HG03097 (cell line): ENCODE data around the gene AMER3.
"Not testable (repeated sequence)": the region's sequence is repeated elsewhere in the genome, so short reads cannot be mapped to it uniquely, and the experiment has no call there.

Experiments
- ATAC-seq: cut with Tn5 transposase; IDR thresholded peaks from one replicate; pipeline ENCODE4 v1.9.1; 2021; ENCODE audit not compliant: unreplicated experiment, low FRiP score

The AMER3 gene, protein sequence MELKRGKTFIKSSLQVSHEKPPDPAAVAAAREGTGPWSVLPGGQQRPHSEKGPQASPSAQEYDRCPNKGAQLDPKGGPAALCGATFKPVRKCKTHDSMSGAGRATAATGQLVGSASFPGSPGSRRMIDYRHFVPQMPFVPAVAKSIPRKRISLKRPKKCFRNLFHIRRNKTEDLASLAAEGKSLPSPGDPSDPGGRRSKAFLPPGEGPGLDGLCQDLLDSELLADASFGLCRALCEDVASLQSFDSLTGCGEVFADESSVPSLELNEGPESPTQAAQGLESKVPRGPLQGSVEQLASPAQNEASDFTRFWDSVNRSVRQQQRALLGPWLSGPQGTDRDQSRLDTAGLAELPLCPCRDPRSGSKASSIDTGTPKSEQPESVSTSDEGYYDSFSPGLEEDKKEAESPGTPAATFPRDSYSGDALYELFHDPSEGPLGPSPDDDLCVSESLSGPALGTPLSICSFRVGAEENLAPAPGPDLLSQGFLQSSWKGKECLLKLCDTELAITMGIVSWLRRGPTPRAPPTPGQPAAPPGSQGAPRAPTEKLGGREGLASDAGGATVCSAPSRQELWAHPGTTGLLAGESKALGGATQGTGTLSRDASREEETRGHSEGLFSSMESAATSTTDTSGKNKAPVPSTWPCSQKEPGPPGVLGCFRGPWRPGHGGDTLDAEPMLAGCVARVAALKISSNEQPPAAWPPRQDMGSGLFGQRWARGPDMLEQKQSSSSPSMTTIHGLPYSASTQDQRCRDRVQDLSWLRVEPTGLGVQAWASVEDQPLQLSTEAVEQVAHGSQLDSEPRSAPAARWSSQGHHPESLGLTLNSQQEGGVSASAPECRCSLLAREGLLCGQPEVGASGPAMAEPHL

GRCh38 chr2:130755256-130756052 lies at the start of gene AMER3:
Gene AMER3 (plus strand): TSS chr2:130755540. CDS start chr2:130762073, 6,533 bp downstream.
- no peak for ATAC-seq

GRCh38 chr2:130714795-130715194 lies 40.5 kb upstream of the AMER3 start:
- not testable (repeated sequence) for ATAC-seq

GRCh38 chr2:130720036-130720435 lies 35.3 kb upstream of the AMER3 start:
- no peak for ATAC-seq

DNA sequence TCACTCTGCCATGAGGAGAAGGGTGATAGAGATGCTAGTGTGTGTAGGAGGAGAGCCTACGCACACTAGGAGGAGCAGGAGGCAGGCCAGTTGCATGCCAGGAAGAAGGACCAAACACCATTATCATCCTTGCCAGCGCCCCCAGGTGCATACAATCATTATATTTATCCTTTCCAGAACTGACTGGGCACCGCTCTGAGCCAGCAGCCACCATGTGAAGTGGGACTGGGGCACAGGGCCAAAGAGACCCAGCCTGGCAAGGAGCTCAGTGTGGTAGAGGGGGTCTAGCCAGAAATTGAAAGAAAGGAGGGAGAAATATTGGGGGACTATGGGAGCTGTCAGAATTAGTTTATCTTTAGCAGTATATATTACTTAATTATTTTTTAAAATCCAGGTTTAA lies 34.8 kb upstream of the AMER3 start:
- no peak for ATAC-seq

DNA sequence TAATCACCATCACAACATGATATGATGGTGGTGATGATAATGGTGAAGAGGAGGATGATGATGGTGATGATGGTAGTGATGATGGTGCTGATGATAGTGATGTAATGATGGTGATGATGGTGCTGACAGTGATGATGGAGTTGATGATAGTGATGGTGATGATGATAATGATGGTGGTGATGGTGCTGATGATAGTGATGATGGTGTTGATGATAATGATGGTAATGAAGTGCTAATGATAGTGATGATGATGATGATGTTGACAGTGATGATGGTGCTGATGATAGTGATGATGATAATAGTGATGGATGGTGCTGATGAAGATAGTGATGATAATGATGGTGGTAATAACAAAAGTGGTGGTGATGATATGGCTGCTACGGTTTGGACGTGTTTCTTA lies 30.9 kb upstream of the AMER3 start:
- ATAC-seq = no peak

GRCh38 chr2:130726614-130727180 lies 28.6 kb upstream of the AMER3 start:
- no peak for ATAC-seq

DNA sequence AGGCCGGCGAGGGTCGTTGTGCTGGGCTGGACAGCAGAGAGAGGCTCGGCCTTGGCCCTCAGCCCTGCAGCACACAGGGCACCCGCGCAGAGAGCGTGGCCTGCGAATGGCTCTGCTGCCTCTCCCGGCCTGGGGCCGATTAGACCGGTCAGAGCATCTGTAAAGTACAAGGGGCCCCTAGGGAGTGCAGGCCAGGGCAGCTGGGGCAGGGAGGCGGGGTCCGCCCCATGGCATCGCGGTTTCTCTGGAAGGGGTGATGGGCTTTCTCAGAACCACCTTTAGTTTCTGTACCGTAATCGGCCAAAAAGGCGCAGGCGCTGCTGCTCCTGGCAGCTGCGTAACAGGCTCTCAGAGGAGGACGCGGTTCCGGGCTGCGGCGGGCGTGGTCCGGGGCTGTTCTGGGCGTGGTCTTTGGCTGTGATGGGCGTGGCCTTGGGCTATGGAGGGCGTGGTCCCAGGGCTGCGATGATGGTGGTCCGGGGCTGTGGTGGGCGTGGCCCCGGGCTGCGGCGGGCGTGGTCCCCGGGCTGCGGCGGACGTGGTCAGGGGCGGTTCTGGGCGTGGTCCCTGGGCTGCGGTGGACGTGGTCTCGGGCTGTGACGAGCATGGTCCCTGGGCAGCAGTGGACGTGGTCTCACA lies 27.9 kb upstream of the AMER3 start:
- ATAC-seq = peak; percentile 83

DNA sequence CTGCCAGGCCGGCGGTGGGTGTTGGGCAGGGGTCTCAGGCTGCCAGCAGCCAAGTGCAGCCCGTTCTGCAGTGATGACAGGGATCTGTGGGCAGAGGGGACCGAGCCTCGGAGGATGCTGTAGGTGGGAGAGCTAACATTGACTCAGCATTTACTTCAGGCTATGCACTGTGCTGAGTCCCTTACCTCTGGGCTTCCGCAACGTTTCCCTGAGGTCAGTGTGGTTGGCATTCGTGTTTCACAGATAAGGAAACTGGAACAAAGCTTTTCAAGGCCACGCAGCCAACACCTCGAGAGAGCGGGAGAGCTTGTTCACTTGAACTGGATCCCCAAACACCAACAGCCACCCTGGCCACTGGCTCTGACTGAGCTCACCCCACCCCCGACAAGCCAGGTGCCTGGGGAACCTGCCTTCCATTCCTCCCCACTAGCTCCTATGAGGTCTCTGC lies 27.3 kb upstream of the AMER3 start:
- ATAC-seq = no peak

DNA sequence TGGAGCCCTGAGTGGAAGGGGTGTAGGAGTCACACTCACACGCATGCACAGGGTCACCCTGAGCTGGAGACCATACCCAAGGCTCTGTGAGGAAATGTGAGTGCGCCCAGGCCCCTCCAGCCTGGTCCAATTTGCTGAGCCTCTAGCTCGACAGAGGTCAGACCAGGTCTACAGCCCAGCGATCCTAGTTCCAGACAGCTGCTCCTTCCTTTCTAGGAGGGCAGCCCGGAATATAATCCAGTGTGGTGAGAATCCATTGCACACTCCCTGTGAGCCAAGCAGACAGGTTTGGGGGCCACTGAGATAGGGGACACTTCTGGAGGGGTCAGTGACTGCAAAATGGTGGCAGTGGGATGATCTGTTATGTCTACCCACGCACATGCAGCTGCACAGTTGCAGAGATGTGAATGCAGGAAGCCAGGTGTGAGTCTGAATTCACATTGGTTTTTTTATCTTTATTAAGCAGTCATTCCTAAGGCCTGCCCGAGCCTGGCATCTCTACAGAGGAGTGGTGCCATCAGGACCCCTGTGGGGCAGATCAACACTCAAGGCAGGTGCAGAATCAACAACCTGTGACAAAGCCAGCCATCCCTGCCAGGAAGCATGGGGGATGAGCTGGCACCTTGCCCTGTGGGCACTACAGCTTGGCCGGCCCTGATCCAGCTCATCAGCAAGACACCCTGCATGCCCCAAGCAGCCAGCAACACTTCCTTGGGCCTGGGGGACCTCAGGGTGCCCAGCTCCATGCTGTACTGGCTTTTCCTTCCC lies 26.6 kb upstream of the AMER3 start, which contains the start of gene GPR148:
GPR148 (plus strand) TSS at position 522 of the 768 bp plus-strand sequence; CDS start at position 604, 82 bp downstream.
- no peak for ATAC-seq

GRCh38 chr2:130729322-130730299 lies 25.7 kb upstream of the AMER3 start:
- ATAC-seq = no peak

DNA sequence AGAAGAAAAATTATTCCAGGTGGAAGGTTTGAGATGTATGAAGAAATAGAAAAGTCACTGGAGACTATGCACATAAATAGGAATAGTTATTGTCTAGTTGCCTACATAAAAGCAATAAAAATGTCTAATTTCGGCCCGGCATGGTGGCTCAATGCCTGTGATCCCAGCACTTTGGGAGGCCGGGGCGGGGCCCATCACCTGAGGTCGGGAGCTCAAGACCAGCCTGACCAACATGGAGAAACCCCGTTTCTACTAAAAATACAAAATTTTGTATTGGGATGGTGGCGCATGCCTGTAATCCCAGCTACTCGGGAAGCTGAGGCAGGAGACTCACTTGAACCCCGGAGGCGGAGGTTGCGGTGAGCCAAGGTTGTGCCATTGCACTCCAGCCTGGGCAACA lies 23.1 kb upstream of the AMER3 start:
- ATAC-seq = not testable (repeated sequence)

- ATAC-seq = no peak
Measured at GRCh38 chr2:130735200-130735599, 20.1 kb upstream of the AMER3 start.

- ATAC-seq = no peak
Measured at GRCh38 chr2:130736487-130736886, 18.9 kb upstream of the AMER3 start.

- no peak for ATAC-seq
Measured at GRCh38 chr2:130737592-130737991, 17.7 kb upstream of the AMER3 start.

- ATAC-seq = no peak
Measured at GRCh38 chr2:130740671-130741070, 14.7 kb upstream of the AMER3 start.

- no peak for ATAC-seq
Measured at GRCh38 chr2:130743278-130743677, 12.1 kb upstream of the AMER3 start.

- no peak for ATAC-seq
Measured at GRCh38 chr2:130744287-130745117, 10.8 kb upstream of the AMER3 start.
